Measurements from ENCODE around the gene TSC2. TPM values are rescaled to one million over a fixed set of nuclear protein-coding genes. Genes with fewer than 3 reads are reported as not detected.

Gene TSC2
- total RNA-seq, 1 experiment from 2014 or later = 134 TPM

DNA sequence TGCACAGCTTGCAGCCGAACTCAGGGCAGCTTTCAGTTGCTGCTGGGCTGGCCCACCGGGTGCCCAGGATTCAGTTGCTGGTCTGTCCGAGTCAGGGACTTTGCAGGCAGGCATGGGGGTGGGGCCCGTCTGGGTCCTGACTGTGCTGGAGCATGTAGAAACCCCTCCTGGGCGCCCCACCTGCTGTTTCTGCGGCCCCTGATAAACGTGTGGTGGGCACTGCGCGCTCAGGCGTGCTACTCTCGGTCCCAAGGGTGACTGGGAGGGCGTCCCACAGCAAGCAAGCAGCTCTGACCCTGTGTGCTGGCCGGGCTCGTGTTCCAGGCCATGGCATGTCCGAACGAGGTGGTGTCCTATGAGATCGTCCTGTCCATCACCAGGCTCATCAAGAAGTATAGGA lies 12.6 kb downstream of the TSC2 start:
- POLR2A ChIA-PET = no interaction called here
- Mint-ChIP-seq H3K4me3 (no peak overlapping the region), H3K4me1 (no peaks in the 10 kb centered on the region), H3K9me3 (no peaks in the 10 kb centered on the region), H3K27me3 (ENCODE audit: low read depth) (no peaks in the 10 kb centered on the region), H3K36me3 (no peaks in the 10 kb centered on the region; the same call in 1 of the 2 replicates), H3K27ac (no peak overlapping the region)
- TF ChIP-seq, protein P1, sequence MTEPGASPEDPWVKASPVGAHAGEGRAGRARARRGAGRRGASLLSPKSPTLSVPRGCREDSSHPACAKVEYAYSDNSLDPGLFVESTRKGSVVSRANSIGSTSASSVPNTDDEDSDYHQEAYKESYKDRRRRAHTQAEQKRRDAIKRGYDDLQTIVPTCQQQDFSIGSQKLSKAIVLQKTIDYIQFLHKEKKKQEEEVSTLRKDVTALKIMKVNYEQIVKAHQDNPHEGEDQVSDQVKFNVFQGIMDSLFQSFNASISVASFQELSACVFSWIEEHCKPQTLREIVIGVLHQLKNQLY (CRISPR knock-in tag; IDR thresholded peaks at IDR 0.05) = no peak
- no peak for TF ChIP-seq JUN (CRISPR knock-in tag; IDR thresholded peaks at IDR 0.05)
- TF ChIP-seq, protein P2, sequence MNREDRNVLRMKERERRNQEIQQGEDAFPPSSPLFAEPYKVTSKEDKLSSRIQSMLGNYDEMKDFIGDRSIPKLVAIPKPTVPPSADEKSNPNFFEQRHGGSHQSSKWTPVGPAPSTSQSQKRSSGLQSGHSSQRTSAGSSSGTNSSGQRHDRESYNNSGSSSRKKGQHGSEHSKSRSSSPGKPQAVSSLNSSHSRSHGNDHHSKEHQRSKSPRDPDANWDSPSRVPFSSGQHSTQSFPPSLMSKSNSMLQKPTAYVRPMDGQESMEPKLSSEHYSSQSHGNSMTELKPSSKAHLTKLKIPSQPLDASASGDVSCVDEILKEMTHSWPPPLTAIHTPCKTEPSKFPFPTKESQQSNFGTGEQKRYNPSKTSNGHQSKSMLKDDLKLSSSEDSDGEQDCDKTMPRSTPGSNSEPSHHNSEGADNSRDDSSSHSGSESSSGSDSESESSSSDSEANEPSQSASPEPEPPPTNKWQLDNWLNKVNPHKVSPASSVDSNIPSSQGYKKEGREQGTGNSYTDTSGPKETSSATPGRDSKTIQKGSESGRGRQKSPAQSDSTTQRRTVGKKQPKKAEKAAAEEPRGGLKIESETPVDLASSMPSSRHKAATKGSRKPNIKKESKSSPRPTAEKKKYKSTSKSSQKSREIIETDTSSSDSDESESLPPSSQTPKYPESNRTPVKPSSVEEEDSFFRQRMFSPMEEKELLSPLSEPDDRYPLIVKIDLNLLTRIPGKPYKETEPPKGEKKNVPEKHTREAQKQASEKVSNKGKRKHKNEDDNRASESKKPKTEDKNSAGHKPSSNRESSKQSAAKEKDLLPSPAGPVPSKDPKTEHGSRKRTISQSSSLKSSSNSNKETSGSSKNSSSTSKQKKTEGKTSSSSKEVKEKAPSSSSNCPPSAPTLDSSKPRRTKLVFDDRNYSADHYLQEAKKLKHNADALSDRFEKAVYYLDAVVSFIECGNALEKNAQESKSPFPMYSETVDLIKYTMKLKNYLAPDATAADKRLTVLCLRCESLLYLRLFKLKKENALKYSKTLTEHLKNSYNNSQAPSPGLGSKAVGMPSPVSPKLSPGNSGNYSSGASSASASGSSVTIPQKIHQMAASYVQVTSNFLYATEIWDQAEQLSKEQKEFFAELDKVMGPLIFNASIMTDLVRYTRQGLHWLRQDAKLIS (CRISPR knock-in tag; IDR thresholded peaks at IDR 0.05; ENCODE audit: borderline replicate concordance) = no peak
- DNase-seq (ENCODE audit: low spot score) (no peak), ATAC-seq (no peak)
- CTCF ChIA-PET = interaction anchor here (1.0 to 1.1 kb wide), 2 partner anchors 56 to 80 kb away, joined by 3 to 5 read pairs; no protein-coding TSS in a partner anchor

DNA sequence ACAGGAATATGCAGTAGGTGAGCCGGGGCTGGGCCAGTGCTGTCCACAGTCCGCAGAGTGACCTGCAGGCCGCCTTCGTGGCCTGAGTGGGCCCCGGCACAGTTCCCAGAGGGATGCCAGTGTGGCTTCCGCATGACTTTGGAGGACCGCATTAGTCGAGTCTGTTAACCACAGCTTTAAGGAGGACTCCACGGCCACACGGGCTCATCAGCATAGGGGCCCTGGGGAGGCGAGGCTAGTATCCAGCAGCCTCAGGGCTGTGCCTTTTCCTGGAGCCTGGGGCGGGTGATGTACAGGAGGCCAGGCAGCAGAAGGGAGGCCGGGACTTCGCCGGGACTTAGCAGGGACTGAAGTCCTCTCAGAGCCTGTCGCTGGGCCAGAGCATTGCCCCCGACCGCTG lies 13.2 kb downstream of the TSC2 start:
- DNase-seq (ENCODE audit: low spot score) (no peak), ATAC-seq (no peak)
- Mint-ChIP-seq H3K36me3 (peaks cover 4% of the 10 kb centered on the region), H3K27ac (no peak overlapping the region), H3K27me3 (ENCODE audit: low read depth) (no peaks in the 10 kb centered on the region), H3K9me3 (no peaks in the 10 kb centered on the region), H3K4me3 (no peak overlapping the region), H3K4me1 (no peaks in the 10 kb centered on the region)
- ChIA-PET CTCF (interaction anchor here (1.0 kb wide), 1 partner anchor 80 kb away, joined by 3 read pairs; no protein-coding TSS in a partner anchor), POLR2A (no interaction called here)
- TF ChIP-seq E2F4 (CRISPR knock-in tag; IDR thresholded peaks at IDR 0.05; ENCODE audit: borderline replicate concordance, low read depth) = no peak
- no peak for TF ChIP-seq ZNF219 (CRISPR knock-in tag; IDR thresholded peaks at IDR 0.05; ENCODE audit: borderline replicate concordance)
- no peak for TF ChIP-seq ZNF232 (CRISPR knock-in tag; IDR thresholded peaks at IDR 0.05)
- TF ChIP-seq MYBL2 (CRISPR knock-in tag; IDR thresholded peaks at IDR 0.05) = no peak
- TF ChIP-seq RELA (CRISPR knock-in tag; IDR thresholded peaks at IDR 0.05; ENCODE audit: borderline replicate concordance) = no peak
- TF ChIP-seq, protein P3, sequence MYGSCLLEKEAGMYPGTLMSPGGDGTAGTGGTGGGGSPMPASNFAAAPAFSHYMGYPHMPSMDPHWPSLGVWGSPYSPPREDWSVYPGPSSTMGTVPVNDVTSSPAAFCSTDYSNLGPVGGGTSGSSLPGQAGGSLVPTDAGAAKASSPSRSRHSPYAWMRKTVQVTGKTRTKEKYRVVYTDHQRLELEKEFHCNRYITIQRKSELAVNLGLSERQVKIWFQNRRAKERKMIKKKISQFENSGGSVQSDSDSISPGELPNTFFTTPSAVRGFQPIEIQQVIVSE (CRISPR knock-in tag; IDR thresholded peaks at IDR 0.05; ENCODE audit: borderline replicate concordance) = no peak

DNA sequence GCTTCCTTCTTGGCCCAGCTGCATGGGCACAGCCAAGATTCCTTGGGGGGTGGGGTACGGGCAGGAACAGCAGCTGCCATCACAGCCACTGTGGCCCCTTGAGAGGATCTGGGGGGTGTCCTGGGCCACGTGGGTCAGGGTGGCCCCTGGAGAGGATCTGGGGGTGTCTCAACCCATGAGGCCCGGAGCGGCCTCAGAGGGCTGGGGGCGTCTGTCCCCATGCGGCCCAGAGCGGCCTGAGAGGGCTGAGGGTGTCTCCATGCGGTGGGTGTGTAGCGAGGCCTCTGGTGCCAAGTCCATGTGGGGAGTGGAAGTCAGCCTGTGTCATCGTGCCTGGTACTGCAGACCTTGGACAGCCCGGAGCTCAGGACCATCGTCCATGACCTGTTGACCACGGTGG lies 13.7 kb downstream of the TSC2 start:
- CTCF ChIA-PET = interaction anchor here (1.0 to 1.5 kb wide), 2 partner anchors 45 to 79 kb away, joined by 3 to 5 read pairs; no protein-coding TSS in a partner anchor
- Mint-ChIP-seq H3K27ac (no peak overlapping the region), H3K4me1 (no peaks in the 10 kb centered on the region), H3K9me3 (no peaks in the 10 kb centered on the region), H3K36me3 (peaks cover 8% of the 10 kb centered on the region), H3K4me3 (no peak overlapping the region), H3K27me3 (ENCODE audit: low read depth) (no peaks in the 10 kb centered on the region)
- no peak for TF ChIP-seq E2F1 (CRISPR knock-in tag; IDR thresholded peaks at IDR 0.05)
- TF ChIP-seq MYBL2 (CRISPR knock-in tag; IDR thresholded peaks at IDR 0.05) = no peak
- no peak for TF ChIP-seq ETV6 (CRISPR knock-in tag; IDR thresholded peaks at IDR 0.05)
- TF ChIP-seq GTF2I (CRISPR knock-in tag; conservative IDR thresholded peaks at IDR 0.05) = no peak
- DNase-seq (ENCODE audit: low spot score) (no peak), ATAC-seq (no peak)
- POLR2A ChIA-PET = no interaction called here
